ENCODE data around the gene AMPD3.
A peak's percentile ranks its signal among the peaks of the same experiment; 100 is the strongest.
"Not testable (repeated sequence)": the region's sequence is repeated elsewhere in the genome, so short reads cannot be mapped to it uniquely, and the experiment has no call there.

AMPD3 gene

DNA sequence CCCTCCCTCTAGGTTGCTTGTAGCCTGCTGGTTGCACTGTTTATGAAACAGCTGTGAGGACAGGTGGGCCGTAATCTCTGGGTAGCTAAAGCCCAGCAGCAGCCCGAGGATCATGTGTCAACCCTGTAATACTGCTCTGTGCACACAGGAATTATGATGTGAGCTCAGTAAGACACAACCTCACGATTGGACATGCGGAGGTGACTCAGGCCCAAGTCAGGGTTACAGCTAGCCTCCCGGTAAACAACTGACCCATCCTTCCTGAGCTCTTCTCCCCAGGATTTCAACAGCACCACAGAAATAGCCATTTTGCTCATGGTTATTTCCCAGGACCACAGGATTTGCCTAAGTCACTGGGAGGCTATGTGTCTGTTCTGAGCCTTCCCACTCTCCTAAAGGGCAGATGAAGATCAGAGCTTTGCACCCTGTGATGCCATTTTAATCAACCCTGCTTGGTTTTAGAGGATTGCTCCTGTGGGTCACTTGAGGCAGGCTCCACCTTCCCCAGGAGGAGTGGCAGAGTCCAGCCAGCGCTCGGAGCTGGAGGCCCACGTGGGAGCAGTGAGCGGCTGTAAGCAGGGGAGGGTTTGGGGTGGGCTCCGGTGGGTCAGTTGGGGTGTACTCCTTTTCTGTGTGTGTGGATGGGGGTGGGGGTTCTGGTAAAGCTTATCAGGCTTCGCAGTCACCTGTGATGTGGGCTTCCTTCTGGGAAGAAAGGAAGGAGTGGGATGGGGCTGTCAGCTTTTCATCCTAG is at the start of gene AMPD3:
AMPD3 (plus strand) TSS at position 387 of the 754 bp plus-strand sequence. CDS start 6,256 bp downstream, outside the sequence.
- peak; percentile 32 to 38 for DNase-seq

- DNase-seq, result peak; percentile 42 to 56
Observed at GRCh38 chr11:10405865-10406592, 49.0 kb upstream of the AMPD3 start.

GRCh38 chr11:10407055-10407454 is 48.0 kb upstream of the AMPD3 start:
- no peak for DNase-seq

DNA sequence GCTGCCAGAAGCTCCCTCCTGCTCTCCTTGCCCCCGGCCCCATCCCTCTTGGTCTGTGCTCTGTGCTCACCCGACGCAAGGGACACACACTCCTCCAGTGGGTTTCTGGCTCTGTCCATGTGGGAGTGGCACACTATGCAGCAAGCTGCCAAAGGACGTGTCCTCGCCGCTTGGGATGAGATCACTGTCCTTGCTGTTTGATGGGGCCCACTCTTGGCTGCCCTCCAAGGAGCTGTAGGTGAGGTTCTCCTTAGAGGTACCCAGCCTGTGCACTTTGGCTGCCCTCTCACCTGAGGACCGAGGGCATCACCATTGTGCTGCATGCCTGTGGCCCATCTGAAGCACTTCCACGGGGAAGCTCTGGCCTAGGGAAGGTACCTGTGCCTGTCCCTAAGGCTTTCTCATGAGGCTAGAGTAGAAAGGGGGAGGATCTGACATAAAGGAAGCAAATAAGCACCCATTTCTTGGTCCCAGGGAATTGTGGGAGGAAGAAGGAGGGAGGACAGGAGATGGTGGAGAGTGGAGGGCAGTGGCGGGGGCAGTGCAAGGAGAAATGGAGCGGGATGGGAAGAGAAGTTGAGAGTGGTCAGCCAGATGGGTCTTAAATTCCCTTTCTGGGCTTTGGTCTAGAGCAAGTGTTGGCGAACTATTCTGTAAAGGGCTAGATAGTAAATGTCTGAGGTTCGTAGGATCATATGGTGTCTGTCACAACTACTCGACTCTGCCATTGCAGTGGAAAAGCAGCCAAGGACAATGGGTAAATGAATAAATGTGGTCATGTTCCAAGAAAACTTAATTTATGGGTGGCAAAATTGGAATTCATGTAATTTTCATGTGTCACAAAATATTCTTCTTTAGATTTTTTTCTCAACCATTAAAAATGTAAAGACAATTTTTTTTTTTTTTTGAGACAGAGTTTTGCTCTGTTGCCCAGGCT is 47.0 kb upstream of the AMPD3 start:
- no peak for DNase-seq

- DNase-seq, result no peak
Observed at GRCh38 chr11:10409207-10409661, 45.8 kb upstream of the AMPD3 start.

DNA sequence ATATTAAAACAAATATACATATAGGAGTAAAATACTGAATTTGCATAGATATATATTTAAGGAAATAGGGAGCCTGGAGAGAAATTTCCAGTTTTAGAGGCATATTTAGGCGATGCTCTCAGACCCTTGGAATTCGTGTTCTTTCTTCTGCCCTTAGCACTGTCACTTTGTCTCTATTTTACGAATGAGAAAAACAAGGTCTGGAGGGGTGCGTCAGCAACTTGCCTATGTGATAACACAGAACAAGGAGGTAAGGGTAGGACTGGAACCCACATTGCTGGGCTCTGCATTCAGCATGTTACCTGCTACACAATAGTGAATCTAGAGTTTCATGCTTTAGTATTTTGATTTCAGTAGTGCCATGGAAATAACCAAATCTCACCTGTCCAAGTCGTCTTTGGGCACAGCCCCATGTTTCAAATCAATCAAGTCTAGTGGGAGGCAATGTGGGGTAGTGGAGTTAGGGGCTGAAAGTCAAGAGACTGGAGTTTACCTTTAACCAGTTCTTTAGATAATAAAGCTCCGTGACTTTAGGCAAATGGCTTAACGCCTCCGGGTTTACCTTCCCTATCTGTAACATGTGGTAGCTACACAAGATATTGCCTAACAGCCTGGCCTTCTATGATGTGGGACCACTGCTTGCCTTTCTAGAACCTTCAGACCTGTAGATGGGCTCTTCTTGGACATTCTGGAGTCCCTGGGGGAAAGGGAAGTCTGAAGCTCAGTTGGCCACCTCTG is 44.8 kb upstream of the AMPD3 start:
- no peak for DNase-seq

- DNase-seq, result no peak
Observed at GRCh38 chr11:10410844-10411200, 44.2 kb upstream of the AMPD3 start.

- no peak for DNase-seq
Observed at GRCh38 chr11:10412266-10412665, 42.8 kb upstream of the AMPD3 start.

DNA sequence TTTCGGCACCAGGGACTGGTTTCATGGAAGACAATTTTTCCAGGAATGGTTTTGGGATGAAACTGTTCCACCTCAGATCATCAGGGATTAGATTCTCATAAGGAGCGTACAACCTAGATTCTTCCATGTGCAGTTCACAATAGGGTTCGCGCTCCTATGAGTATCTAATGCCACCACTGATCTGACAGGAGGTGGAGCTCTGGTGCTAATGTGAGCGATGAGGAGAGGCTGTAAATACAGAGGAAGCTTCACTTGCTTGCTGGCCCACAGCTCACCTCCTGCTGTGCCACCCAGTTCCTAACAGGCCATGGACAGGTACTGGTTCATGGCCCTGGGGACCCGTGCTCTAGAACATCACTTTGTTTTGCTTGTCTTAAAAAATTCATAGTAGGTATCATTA is 41.8 kb upstream of the AMPD3 start:
- DNase-seq, result peak in 1 of 2 donors; percentile 32

DNA sequence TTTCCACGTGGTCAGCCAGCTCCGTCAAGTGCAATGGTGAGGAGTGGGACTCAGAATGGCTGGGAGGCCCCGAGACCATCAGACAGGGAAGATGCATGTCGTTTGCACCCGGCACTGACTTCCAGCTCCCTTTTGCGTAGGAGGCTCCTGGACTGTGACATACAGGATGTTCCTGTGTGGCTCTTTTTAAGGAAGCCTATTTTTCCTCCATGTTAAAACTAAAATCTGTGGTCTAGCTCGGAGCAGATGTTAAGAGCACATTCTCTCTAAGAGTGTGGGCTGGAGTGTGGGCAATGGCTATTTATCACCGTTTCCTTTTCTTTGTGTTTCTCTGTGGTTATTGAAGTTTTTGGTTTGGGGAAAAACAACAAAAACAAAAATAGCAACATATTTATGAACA is 40.9 kb upstream of the AMPD3 start:
- no peak for DNase-seq

DNA sequence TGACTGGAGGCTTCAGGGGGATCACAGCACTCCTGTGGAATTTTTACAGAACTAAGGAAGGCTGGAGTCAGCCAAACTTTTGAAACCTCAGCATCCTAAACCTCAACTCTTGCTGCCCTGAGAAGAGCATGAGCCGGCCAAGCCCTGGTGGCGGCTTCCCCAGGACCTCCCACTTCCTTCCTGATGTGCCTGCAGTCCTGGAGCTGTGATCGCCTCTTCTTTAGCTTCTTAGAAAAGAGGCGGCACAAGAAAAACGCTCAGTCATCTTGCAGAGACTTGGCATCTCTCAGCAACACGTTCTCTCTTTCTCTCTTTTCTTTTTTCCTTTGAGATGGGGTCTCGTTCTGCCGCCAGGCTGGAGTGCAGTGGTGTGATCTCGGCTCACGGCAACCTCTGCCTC is 40.4 kb upstream of the AMPD3 start:
- no peak for DNase-seq

DNA sequence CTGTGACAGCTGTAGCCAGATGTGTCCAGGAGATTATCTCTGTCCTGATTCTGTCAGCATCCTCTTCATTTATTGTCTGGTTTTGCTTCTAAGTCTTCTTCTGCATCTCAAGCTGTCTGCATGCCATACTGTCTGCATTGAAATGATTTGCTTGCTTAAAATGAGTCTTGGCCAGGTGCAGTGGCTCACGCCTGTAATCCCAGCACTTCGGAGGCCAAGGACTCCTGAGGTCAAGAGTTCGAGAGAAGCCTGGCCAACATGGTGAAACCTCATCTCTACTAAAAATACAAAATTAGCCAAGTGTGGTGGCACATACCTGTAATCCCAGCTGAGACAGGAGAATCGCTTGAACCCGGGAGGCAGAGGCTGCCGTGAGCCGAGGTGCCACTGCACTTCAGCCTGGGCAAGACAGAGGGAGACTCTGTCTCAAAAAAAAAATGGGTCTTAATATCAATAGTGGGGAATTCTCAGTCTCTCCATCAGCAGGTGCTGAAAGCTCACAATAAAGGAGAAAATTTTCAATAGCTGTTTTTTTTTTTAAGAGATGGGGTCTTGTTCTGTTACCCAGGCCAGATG is 39.2 kb upstream of the AMPD3 start:
- DNase-seq, result no peak

GRCh38 chr11:10418259-10418949 is 36.7 kb upstream of the AMPD3 start:
- DNase-seq, result no peak

GRCh38 chr11:10418950-10419310 is 36.1 kb upstream of the AMPD3 start:
- DNase-seq, result no peak

- DNase-seq, result no peak
Observed at GRCh38 chr11:10426475-10426874, 28.6 kb upstream of the AMPD3 start.

DNA sequence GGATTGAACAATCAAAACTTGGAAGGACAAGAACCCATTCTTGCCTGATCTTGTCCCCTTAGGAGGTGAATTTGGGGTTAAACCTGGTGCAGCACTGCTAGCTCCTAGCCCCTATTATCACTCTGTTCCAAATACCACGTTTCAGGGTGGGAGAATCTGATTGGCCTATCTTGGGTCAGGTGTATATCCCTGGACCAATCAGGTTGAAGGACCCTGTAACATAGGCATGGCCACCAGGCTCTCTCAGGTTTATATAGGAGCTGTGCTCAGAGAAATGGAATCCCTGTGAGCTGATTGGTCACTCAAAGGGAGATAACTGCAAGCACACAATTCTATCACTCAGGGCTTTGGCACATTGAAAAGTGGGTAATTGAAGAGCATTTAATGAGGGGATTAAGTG is 26.6 kb upstream of the AMPD3 start:
- DNase-seq, result no peak

GRCh38 chr11:10429526-10429925 is 25.5 kb upstream of the AMPD3 start:
- DNase-seq, result no peak

DNA sequence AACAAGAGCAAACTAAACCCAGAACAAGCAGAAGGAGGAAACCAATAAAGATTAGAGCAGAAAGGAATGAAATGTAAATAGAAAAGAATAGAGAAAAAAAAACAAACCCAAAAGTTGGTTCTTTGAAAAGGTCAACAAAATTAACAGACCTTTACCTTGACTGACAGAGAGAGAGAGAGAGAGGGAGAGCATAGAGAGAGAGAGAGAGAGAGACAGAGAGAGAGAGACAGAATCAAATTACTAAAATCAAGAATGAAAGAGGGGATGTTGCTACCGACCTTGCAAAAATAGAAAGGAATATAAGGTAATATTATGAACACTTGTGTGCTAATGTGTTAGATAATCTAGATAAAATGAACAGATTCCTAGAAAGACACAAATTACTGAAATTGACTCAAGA is 22.6 kb upstream of the AMPD3 start:
- no peak for DNase-seq

DNA sequence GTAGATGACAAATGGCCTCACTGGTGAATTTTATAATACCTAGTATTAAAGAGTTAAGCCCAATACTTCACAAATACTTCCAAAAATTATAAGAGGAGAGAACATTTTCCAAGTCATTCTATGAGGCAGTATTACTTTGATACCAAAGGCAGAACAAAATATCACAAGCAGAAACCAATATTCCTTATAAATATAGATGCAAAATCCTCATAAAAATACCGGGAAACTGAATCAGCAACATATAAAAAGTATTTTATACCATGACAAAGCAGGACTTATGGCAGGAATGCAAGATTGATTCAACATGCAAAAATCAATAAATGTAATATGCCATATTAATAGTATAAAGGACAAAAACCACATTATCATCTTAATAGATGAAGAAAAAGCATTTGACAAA is 22.1 kb upstream of the AMPD3 start:
- no peak for DNase-seq

DNA sequence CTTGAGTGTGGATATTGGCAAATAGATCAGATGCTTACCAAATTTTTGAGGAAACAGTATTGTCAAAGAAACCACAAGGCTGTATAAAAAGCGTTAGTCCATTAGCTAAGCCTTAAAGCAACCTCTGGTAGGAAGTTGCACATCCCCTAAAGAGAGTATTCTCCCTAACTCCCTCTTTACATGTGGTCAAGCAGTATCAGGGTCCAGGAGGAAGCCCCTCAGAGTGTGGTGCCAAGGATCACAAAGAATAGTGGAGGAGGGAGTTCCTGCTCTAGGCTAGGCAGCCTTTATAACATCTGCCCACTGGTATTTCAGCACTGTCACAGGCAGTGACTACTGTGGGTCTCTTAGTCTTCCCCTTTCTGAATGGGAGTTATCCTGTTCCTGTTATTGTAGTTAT is 18.8 kb upstream of the AMPD3 start:
- DNase-seq, result no peak

GRCh38 chr11:10436683-10437082 is 18.4 kb upstream of the AMPD3 start:
- DNase-seq, result not testable (repeated sequence)

DNA sequence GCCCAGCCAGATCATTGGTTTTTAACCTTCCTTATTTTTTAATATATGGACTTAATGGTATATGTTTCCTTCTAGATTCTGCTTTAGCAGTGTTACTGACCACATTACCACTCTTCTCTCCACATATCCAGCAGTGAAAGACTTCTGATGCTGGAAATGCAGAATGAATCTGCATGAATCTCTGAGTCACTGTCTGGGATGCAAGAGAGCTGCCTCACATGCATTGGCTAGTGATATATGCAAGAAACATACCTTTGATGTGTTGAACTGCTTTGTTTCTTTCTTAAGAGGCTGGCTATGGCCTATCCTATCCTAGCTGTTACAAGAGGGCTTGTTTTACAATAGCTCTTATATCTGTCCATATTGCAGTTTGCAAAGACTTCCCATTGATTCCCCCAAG is 16.6 kb upstream of the AMPD3 start:
- no peak for DNase-seq

Data from stimulated activated CD4-positive, alpha-beta T cell treated with anti-CD3 and anti-CD28 coated beads, Interleukin-2, amount 100 ng/mL, for 24 hours (primary cell).